B cell (primary cell): ENCODE results near the gene CTCF. TPM values are rescaled to one million over a fixed set of nuclear protein-coding genes. Genes with fewer than 3 reads are reported as not detected.

Experiments
- ATAC-seq: fragments of 200-7000 bp; cut with Tn5 transposase; one replicate; pipeline ENCODE4 v1.10.0; 2021; ENCODE audit warnings: low read depth, mild to moderate bottlenecking, moderate number of reproducible peaks, moderate library complexity
- CTCF ChIA-PET: fragments of 350-600 bp; sonication (Branson Sonifier 250); formaldehyde crosslinking; loops from one replicate; lab custom pipeline; 2021; ENCODE audit warnings: antibody characterized with exemption, inconsistent platforms; lab: Charles Lee
- POLR2A ChIA-PET: fragments of 350-600 bp; sonication (Branson Sonifier 250); formaldehyde crosslinking; loops from one replicate; lab custom pipeline; 2021; ENCODE audit warnings: antibody characterized with exemption; lab: Charles Lee
- DNase-seq: peaks from one replicate; pipeline ENCODE4 v3.0.0; 2013
- H2AFZ ChIP-seq: 2 replicates; pipeline ENCODE4 v1.6.1; 2012; ENCODE audit warnings: mild to moderate bottlenecking, low read depth, low read length; ENCODE audit not compliant: insufficient read depth, poor library complexity, severe bottlenecking
- H3K27ac ChIP-seq, 2 donors: 1 replicate in 1 of 2; 2 replicates in 1 of 2; pipeline ENCODE4 v1.5.1; 2012 to 2013; ENCODE audit warnings: low read length in 2 of 2, mild to moderate bottlenecking in 2 of 2, moderate library complexity in 1 of 2
- H3K27me3 ChIP-seq, 4 experiments: fragments of 200-600 bp in 1 of 4; sonication (generic) in 1 of 4; replicated peaks in 1 of 4; 1 replicate in 2 of 4; 2 replicates in 2 of 4; pipeline versions ENCODE4 v1.6.1 to v1.7.0; 2013 to 2016; ENCODE audit warnings: low read length in 3 of 4, mild to moderate bottlenecking in 2 of 4, mixed read lengths in 1 of 4, moderate library complexity in 1 of 4; ENCODE audit not compliant: insufficient read depth in 4 of 4, control insufficient read depth in 3 of 4; ENCODE audit errors: control extremely low read depth in 1 of 4
- H3K36me3 ChIP-seq, 2 experiments: replicated peaks in 1 of 2; 1 replicate in 1 of 2; 2 replicates in 1 of 2; pipeline versions ENCODE4 v1.6.1 to v1.7.1; 2013; ENCODE audit warnings: low read length in 1 of 2; ENCODE audit not compliant: insufficient read depth in 2 of 2, control insufficient read depth in 1 of 2; ENCODE audit errors: control extremely low read depth in 1 of 2, extremely low read depth in 1 of 2
- H3K4me1 ChIP-seq, 2 donors: fragments of 200-600 bp in 1 of 2; sonication (generic) in 1 of 2; 1 replicate in 1 of 2; 2 replicates in 1 of 2; pipeline versions ENCODE4 v1.5.1 to v1.6.1; 2013 to 2017; ENCODE audit warnings: low read length in 2 of 2; ENCODE audit not compliant: control insufficient read depth in 2 of 2, insufficient read depth in 2 of 2
- H3K4me2 ChIP-seq: replicated peaks from 2 replicates; pipeline ENCODE3; 2012; ENCODE audit warnings: mild to moderate bottlenecking, low read depth, low read length; ENCODE audit not compliant: poor library complexity, severe bottlenecking
- H3K4me3 ChIP-seq, 5 experiments: fragments of 200-600 bp in 1 of 5; sonication (generic) in 1 of 5; 1 replicate in 3 of 5; 2 replicates in 2 of 5; pipeline versions ENCODE4 v1.5.1 to v1.7.0; 2011 to 2016; ENCODE audit warnings: low read length in 4 of 5, mild to moderate bottlenecking in 4 of 5, low read depth in 2 of 5, control low read depth in 1 of 5, moderate library complexity in 1 of 5; ENCODE audit not compliant: insufficient read depth in 1 of 5; ENCODE audit errors: control extremely low read depth in 1 of 5, extremely low read depth in 1 of 5
- H3K79me2 ChIP-seq: fragments of 200-600 bp; sonication (generic); one replicate; pipeline ENCODE4 v1.6.0; 2016; ENCODE audit warnings: low read length; ENCODE audit not compliant: control insufficient read depth, insufficient read depth
- H3K9ac ChIP-seq: fragments of 200-600 bp; sonication (generic); 2 replicates; pipeline ENCODE4 v1.6.1; 2017; ENCODE audit warnings: mild to moderate bottlenecking, low read length, moderate library complexity
- H3K9me3 ChIP-seq, 3 donors: one replicate each; pipeline versions ENCODE4 v1.6.1 to v1.7.1; 2013; ENCODE audit warnings: low read length in 2 of 3; ENCODE audit not compliant: control insufficient read depth in 2 of 3, insufficient read depth in 1 of 3; ENCODE audit errors: control extremely low read depth in 1 of 3
- H4K20me1 ChIP-seq: 2 replicates; pipeline ENCODE4 v1.6.0; 2012; ENCODE audit warnings: mild to moderate bottlenecking, low read length; ENCODE audit not compliant: insufficient read depth, control insufficient read depth, poor library complexity, severe bottlenecking
- H3K27ac Mint-ChIP-seq: one replicate; pipeline ENCODE4 v1.8.0; 2021; ENCODE audit warnings: mixed read lengths
- H3K27me3 Mint-ChIP-seq: one replicate; pipeline ENCODE4 v1.8.0; 2021; ENCODE audit warnings: mixed read lengths
- H3K4me1 Mint-ChIP-seq: one replicate; pipeline ENCODE4 v1.8.0; 2021; ENCODE audit warnings: mixed read lengths
- H3K4me3 Mint-ChIP-seq: one replicate; pipeline ENCODE4 v1.8.0; 2021; ENCODE audit warnings: mixed read lengths
- H3K9me3 Mint-ChIP-seq: one replicate; pipeline ENCODE4 v1.8.0; 2022; ENCODE audit warnings: mixed read lengths; ENCODE audit not compliant: insufficient read depth
- EZH2 ChIP-seq: IDR thresholded peaks from 2 replicates; pipeline ENCODE4 v1.6.1; 2012; ENCODE audit warnings: borderline replicate concordance, low read depth, mild to moderate bottlenecking, moderate library complexity, low read length; ENCODE audit not compliant: insufficient read depth, poor library complexity, severe bottlenecking
- WGBS: methylation state at CpG from one replicate; pipeline ENCODE4 v1.1.5; 2013; ENCODE audit warnings: missing lambda C conversion rate; ENCODE audit not compliant: insufficient coverage; 5-methylcytosine and 5-hydroxymethylcytosine counted together
- intact Hi-C: fragments of 100-400 bp; cut with micrococcal nuclease; formaldehyde crosslinking; loops from one replicate; pipeline ENCODE4 v1.10.0; 2022
- polyA plus RNA-seq: library from polyadenylated mRNA; depleted of rRNA; stranded (reverse); fragments of >200 nt; gene quantifications from 2 replicates; pipeline ENCODE4 v1.2.3, GENCODE V29; 2012
- total RNA-seq, 2 donors: library from RNA; stranded (reverse); fragments of 120-200 nt in 1 of 2; gene quantifications; 1 replicate in 1 of 2; 2 replicates in 1 of 2; pipeline versions ENCODE4 v1.2.3 to v1.2.4, GENCODE V29; 2013 to 2022
- TF ChIP-seq, protein P1 (sequence below): fragments of 200-600 bp; IDR thresholded peaks from one replicate; pipeline ENCODE4 v1.8.0; 2022; ENCODE audit warnings: antibody characterized with exemption, mild to moderate bottlenecking

CTCF gene
- total and polyA plus RNA-seq, 2 donors (not counting 1 experiment from before 2014, with no cell fraction given): 42.7 to 78.4 TPM

DNA sequence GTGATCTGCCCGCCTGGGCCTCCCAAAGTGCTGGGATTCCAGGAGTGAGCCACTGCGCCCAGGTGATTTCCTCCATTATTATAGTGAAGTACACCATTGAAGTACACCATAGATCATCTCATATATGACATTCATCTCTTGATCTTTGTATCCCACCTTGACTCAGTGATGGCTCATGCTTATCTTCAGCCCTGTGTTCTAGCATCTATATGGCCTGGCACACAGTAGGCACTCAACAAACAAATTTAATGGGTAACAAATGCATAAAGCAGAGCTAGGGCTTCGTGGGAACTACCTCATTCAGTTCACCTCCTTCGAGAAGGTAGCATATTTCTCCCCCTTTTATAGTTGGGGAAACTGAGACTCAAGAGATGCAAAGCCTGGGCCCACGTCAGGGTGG, 103.3 kb downstream of the CTCF start:
- DNase-seq: no peak
- H3K79me2 ChIP-seq: peaks cover 9% of the 10 kb centered on the region
- ChIA-PET CTCF (interaction anchor here (0.6 to 11.7 kb wide), 9 partner anchors 18 to 375 kb away, joined by 3 to 136 read pairs (median 13); partner anchors contain the start of genes ATP6V0D1, CARMIL2 and CTCF), POLR2A (interaction anchor here (0.8 to 1.2 kb wide), 2 partner anchors 27 to 125 kb away, joined by 3 to 4 read pairs; no protein-coding TSS in a partner anchor)
- H3K9me3 Mint-ChIP-seq: no peaks in the 10 kb centered on the region
- H3K4me3 Mint-ChIP-seq: peak overlapping the region; percentile 78
- no peaks in the 10 kb centered on the region for H3K27me3 ChIP-seq
- peaks cover 40 to 51% of the 10 kb centered on the region in 2 donors for H3K4me1 ChIP-seq
- WGBS: 81% methylated on average over 3 of the region's 5 CpGs
- H4K20me1 ChIP-seq: no peaks in the 10 kb centered on the region
- TF ChIP-seq, protein P1, sequence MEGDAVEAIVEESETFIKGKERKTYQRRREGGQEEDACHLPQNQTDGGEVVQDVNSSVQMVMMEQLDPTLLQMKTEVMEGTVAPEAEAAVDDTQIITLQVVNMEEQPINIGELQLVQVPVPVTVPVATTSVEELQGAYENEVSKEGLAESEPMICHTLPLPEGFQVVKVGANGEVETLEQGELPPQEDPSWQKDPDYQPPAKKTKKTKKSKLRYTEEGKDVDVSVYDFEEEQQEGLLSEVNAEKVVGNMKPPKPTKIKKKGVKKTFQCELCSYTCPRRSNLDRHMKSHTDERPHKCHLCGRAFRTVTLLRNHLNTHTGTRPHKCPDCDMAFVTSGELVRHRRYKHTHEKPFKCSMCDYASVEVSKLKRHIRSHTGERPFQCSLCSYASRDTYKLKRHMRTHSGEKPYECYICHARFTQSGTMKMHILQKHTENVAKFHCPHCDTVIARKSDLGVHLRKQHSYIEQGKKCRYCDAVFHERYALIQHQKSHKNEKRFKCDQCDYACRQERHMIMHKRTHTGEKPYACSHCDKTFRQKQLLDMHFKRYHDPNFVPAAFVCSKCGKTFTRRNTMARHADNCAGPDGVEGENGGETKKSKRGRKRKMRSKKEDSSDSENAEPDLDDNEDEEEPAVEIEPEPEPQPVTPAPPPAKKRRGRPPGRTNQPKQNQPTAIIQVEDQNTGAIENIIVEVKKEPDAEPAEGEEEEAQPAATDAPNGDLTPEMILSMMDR: no peak
- no peak for TF ChIP-seq EZH2
- H3K27ac ChIP-seq: no peak overlapping the region
- no peak overlapping the region for H3K9ac ChIP-seq
- no peak for ATAC-seq
- H2AFZ ChIP-seq: peak overlapping the region; percentile 100
- H3K27ac Mint-ChIP-seq: peak overlapping the region; percentile 73
- peaks cover 49% of the 10 kb centered on the region for H3K4me1 Mint-ChIP-seq
- peak overlapping the region; percentile 99 for H3K4me2 ChIP-seq
- H3K36me3 ChIP-seq: peaks cover 0 to 3% of the 10 kb centered on the region in 2 experiments
- no peaks in the 10 kb centered on the region for H3K27me3 Mint-ChIP-seq
- H3K9me3 ChIP-seq: no peaks in the 10 kb centered on the region
- peak overlapping the region in 1 of 5 experiments; percentile 91 for H3K4me3 ChIP-seq
- intact Hi-C loops: loop anchor here (10.0 kb wide), 2 partner anchors 421 to 1469 kb away; partner anchors contain the start of genes CHTF8, FHOD1, SLC9A5 and UTP4

DNA sequence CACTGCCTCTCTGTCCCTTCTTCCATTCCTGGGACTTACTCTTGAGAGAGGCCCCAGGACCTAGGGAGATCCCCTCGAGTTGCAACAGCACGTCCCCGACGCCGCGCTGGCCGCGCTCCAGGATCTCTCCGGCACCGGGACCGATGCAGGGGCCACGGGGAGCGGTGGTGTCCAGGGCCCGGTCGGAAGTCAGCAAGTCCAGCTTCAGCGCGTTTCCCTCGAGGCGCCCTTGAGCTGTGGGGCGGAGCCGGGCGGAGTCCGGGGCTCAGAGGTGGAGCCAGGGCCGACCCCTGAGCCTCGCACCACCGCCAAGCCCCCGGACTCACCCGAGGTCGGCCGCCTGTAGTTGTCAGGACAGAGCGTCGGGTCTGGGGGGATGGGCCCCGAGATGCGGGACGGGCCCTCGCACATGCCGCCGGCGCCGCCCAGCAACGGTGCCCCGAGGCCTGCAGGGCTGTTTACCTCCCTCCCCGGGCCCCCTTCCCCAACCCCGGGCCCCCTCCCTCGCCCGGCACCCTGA, 103.8 kb downstream of the CTCF start:
- no peaks in the 10 kb centered on the region for H3K27me3 Mint-ChIP-seq
- Histone ChIP-seq H3K79me2 (peaks cover 9% of the 10 kb centered on the region), H3K9me3 (no peaks in the 10 kb centered on the region), H3K27me3 (no peaks in the 10 kb centered on the region), H2AFZ (peak overlapping the region; percentile 100), H3K9ac (peak overlapping the region; percentile 87), H3K4me3 (peak overlapping the region in 4 of 5 experiments; percentile 67 to 91 (median 80)), H3K4me1 (peaks cover 40 to 49% of the 10 kb centered on the region in 2 donors), H3K27ac (peak overlapping the region in 1 of 2 donors; percentile 86), H3K36me3 (peaks cover 0 to 3% of the 10 kb centered on the region in 2 experiments), H3K4me2 (peak overlapping the region; percentile 99), H4K20me1 (no peaks in the 10 kb centered on the region)
- H3K9me3 Mint-ChIP-seq: no peaks in the 10 kb centered on the region
- DNase-seq (peak; percentile 49), ATAC-seq (no peak)
- 1% methylated on average over 37 of the region's 46 CpGs for WGBS
- intact Hi-C loops: loop anchor here (1.0 to 10.0 kb wide), 4 partner anchors 140 to 1469 kb away; partner anchors contain the start of genes CHTF8, FHOD1, RANBP10 and SLC9A5
- ChIA-PET CTCF (interaction anchor here (0.9 to 11.7 kb wide), 11 partner anchors 21 to 375 kb away, joined by 3 to 136 read pairs (median 13); partner anchors contain the start of genes ATP6V0D1, CARMIL2, CTCF and GFOD2), POLR2A (interaction anchor here (1.2 kb wide), 1 partner anchor 27 kb away, joined by 3 read pairs; no protein-coding TSS in a partner anchor)
- TF ChIP-seq, protein P1: no peak
- TF ChIP-seq EZH2: no peak
- H3K4me1 Mint-ChIP-seq: peaks cover 47% of the 10 kb centered on the region
- peak overlapping the region; percentile 78 for H3K4me3 Mint-ChIP-seq
- H3K27ac Mint-ChIP-seq: peak overlapping the region; percentile 73
